Dermis blood vessel endothelial cell (primary cell): ENCODE measurements around the gene IZUMO4. TPM values are rescaled to one million over a fixed set of nuclear protein-coding genes. Genes with fewer than 3 reads are reported as not detected.

Experiments
- DNase-seq: peaks from one replicate; pipeline ENCODE4 v3.0.0; 2010
- total RNA-seq: library from RNA; depleted of rRNA; stranded (reverse); fragments of >200 nt; gene quantifications from 2 replicates; pipeline ENCODE4 v1.2.3, GENCODE V29; 2014

The IZUMO4 gene
- total RNA-seq, 1 donor from 2014 or later, result 1.5 TPM

- DNase-seq, result peak; percentile 23
Measured at GRCh38 chr19:2059422-2060201, 37.1 kb upstream of the IZUMO4 start.

GRCh38 chr19:2060884-2061494, 35.7 kb upstream of the IZUMO4 start:
- peak; percentile 68 for DNase-seq

GRCh38 chr19:2061495-2062388, 35.0 kb upstream of the IZUMO4 start:
- DNase-seq, result peak; percentile 99

- DNase-seq, result no peak
Measured at GRCh38 chr19:2062389-2062729, 34.4 kb upstream of the IZUMO4 start.

DNA sequence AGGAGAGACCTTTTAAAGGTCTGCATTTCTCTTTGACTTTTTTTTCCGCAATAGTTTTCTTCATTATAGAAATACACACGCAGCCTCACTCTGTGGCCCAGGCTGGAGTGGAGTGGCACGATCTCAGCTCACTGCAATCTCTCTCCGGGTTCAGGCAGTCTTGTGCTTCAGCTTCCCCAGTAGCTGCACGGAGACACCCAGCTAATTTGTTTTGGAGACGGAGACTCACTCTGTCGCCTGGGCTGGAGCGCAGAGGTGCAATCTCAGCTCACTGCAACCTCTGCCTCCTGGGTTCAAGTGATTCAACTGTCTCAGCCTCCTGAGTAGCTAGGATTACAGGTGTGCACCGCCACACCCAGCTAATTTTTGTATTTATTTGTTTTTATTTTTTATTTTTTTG, 33.9 kb upstream of the IZUMO4 start:
- no peak for DNase-seq

GRCh38 chr19:2063824-2064223, 32.9 kb upstream of the IZUMO4 start:
- no peak for DNase-seq

- DNase-seq, result no peak
Measured at GRCh38 chr19:2064395-2064787, 32.3 kb upstream of the IZUMO4 start.

DNA sequence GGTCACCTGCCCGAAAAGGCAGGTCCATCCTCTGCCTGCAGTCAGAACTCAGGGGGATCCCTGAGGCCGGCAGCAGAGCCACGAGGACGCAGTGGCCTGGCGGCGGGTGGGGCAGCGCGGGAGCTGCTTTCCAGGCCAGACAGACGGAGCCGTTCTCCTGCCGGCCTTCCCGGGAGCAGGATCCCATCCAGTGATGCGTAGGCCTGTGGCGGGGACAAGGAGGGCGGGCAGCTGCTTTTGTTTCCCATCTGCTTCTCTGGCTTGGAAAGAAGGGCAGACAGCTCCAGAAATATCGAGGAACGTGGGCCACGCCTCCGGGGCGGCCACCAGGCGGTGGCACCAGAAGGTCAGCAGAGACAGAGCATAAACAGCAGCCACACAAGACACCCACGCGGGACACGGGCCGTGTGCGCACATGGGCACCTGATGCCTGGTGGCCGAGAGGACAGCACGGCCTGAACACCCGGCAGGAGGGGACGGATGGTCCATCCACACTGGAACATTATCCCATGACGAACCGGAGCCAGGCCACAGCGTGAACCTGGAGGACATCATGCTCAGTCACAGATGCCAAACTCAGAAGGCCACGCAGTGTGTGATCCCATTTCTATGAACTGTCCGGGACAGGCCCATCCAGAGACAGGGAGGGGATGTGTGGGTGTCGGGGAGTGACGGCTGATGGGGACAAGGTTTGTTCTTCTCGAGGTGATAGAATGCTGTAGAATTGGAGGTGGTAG, 31.8 kb upstream of the IZUMO4 start:
- no peak for DNase-seq

GRCh38 chr19:2070436-2070827, 26.3 kb upstream of the IZUMO4 start:
- DNase-seq, result no peak

- DNase-seq, result no peak
Measured at GRCh38 chr19:2070986-2071673, 25.6 kb upstream of the IZUMO4 start.

DNA sequence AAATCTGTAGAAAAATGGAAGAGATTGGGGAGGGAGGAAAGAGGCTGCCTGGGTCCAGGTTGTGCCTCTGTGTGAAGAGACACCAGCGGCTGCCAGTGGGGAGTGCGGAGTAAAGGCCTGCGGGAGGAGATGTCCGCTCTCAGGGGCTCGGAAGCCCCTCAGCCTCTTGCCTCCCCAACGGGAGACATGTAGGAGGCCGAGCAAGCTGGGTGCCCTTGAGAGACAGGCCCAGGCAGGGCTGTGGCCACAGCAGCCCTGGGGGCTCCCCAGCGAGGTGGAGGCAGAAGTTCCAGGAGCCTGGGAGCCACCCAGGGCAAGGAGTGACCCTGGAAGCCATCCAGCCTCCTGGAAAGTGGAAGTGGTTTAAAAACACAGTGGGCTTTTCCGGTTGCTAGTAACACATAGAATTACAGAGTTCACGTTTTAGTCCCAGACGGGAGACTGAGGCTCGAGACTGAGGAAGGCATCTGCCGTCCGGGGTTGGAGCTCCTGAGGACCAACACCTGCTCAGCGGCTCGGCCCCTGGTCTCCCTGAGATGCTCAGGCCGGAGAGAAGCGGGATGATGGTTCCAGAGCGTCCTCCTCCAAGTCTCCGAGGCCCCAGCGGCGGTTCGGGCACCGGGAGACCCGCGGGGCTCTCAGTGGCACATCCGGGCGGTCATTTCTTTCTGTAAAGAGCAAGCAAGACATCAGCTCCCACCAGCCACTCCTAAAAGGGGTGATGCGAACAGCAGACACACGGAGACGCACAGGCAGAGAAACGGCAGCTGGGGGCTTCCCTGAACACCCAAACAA, 23.8 kb upstream of the IZUMO4 start:
- no peak for DNase-seq

- DNase-seq, result no peak
Measured at GRCh38 chr19:2076526-2076944, 20.2 kb upstream of the IZUMO4 start.

- no peak for DNase-seq
Measured at GRCh38 chr19:2077398-2077797, 19.3 kb upstream of the IZUMO4 start.

DNA sequence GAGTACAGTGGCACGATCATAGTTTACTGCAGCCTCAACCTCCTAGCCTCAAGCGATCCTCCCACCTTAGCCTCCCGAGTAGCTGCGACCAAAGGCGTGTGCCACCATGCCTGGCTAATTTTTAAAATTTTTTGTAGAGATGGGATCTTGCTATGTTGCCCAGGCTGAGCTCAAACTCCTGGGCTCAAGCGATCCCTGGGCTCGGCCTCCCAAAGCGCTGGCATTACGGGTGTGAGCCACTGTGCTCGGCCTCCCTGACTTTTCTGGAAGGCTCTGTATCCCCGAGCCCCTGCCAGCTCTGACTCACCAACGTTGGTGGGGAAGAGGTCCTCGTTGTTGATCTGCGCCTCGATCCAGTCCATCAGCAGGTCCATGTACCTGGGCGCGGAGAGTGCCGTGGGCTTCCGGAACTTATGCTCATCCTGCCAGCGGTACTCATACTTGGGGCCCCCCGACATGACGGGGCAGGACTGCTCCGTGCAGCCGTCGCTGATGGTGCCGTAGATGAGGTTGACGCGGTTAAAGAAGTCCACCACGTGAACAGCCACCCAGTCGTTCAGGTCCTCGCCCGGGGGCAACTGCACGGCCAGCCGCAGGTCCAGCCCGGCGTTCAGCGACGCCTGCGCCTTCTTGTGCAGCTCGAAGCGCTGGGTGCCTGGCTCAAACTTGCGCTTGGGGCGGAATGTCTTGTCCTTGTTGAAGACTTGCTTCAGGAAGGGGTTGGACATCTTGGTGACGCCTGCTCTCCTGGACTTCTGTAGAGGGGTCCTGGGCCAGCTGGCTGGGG, 18.7 kb upstream of the IZUMO4 start:
- no peak for DNase-seq

GRCh38 chr19:2079076-2079864, 17.4 kb upstream of the IZUMO4 start:
- DNase-seq, result no peak

DNA sequence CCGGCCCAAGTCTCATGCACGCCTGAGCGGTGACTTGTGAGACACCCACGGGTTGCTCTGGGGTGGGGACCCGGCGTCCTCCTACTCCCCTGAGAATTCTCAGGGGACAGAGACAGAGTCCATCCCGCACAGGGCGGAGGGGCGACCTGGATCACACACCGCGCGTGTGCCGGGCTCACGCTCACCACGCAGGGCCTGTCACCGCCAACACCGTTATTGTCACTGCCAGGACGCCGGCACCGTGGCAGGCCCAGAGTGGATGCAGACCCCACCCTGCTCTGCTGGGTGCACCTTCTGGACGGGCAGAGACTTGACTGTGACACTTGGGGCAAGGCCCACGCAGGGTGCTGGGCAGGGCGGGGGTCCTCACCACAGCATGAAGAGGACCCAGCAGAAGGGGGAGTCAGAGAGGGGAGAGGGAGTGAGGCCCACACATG, 16.8 kb upstream of the IZUMO4 start:
- DNase-seq, result no peak

DNA sequence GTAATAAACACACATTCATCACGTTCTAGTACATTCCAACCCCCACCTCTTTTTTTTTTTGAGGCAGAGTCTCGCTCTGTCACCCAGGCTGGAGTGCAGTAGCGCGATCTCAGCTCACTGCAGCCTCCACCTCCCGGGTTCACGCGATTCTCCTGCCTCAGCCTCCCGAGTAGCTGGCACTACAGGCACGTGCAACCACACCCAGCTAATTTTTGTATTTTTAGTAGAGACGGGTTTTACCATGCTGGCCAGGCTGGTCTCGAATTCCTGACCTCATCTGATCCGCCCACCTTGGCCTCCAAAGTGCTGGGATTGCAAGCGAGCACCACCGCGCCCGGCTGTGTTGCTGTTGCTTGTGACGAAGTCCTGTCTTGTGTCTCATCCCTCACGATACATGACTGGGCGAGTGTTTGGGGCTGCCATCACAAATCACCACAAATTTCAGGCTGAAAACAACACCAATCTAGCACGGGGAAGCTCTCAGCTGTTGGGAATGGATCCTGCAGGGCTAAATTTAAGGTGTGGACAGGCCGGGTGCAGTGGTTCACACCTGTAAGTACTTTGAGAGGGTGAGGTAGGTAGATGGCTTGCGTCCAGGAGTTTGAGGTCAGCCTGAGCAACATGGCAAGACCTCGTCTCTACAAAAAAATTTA, 16.3 kb upstream of the IZUMO4 start:
- DNase-seq, result no peak

DNA sequence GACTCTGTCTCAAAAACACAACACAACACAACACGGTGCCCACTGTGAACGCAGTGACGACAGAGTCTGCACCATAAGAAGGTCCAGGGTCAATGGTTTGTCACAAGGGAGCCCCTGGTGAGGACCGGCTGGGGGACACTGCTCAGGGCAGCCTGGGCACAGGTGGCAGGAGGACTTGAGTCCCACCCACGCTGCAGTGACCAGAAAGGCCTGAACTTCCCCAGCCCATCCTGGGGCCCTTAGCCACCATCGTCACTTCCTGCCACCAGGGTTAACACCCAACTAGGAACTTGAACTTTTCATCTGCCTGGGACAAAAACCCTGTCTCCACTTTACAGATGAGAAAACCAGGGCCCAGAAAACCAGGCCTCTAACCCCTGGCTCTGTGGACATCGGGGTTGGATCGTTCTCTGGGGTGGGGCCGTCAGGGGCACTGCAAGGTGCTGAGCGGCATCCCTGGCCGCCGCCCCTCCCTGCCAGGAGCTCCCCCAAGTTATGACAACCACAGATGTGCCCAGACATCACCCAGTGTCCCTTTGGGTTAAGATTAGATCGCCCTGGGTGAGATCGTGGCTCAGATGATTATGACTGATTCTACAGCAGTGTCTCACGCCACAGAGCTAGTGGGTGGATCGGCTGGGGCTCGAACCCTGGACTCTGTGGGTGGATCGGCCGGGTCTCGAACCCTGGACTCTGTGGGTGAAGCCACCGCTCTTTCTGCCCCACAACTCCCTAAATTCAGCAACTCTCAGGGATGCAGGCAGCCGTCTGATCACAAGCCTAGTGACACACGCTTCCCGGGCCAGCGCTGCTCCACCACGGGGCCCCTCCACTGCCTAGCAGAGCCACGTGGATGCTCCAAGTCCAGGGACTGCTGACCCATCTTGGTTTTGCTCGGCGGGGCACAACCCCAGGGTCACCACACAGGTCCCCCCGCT, 14.6 kb upstream of the IZUMO4 start:
- DNase-seq, result no peak
